IMR-90 (cell line): ENCODE measurements around the gene ACOT2.
"Not testable (repeated sequence)": the region's sequence is repeated elsewhere in the genome, so short reads cannot be mapped to it uniquely, and the experiment has no call there.

Experiments
- BHLHE40 ChIP-seq: fragments of 150-350 bp; IDR thresholded peaks from 2 replicates; pipeline ENCODE4 v1.6.1; 2016; ENCODE audit warnings: mild to moderate bottlenecking, low read depth, low read length
- CEBPB ChIP-seq: IDR thresholded peaks from 2 replicates; pipeline ENCODE4 v1.6.1; 2012; ENCODE audit warnings: low read depth, low read length, improper control_type of control experiment
- MAFK ChIP-seq: IDR thresholded peaks from 2 replicates; pipeline ENCODE4 v1.6.1; 2012; ENCODE audit warnings: low read depth, low read length, improper control_type of control experiment
- MAZ ChIP-seq: IDR thresholded peaks from 2 replicates; pipeline ENCODE4 v1.6.1; 2012; ENCODE audit warnings: low read depth, mild to moderate bottlenecking, low read length, improper control_type of control experiment, moderate library complexity, borderline replicate concordance
- MXI1 ChIP-seq: IDR thresholded peaks from 2 replicates; pipeline ENCODE4 v1.6.1; 2012; ENCODE audit warnings: low read depth, mild to moderate bottlenecking, low read length, moderate library complexity, borderline replicate concordance
- POLR2A ChIP-seq: IDR thresholded peaks from 2 replicates; pipeline ENCODE4 v1.6.1; 2012; ENCODE audit warnings: mild to moderate bottlenecking, low read depth, low read length
- RAD21 ChIP-seq: IDR thresholded peaks from 2 replicates; pipeline ENCODE4 v1.6.1; 2012; ENCODE audit warnings: low read length, improper control_type of control experiment
- RCOR1 ChIP-seq: IDR thresholded peaks from 2 replicates; pipeline ENCODE4 v1.6.1; 2012; ENCODE audit warnings: mild to moderate bottlenecking, low read length, improper control_type of control experiment; ENCODE audit not compliant: insufficient replicate concordance
- USF2 ChIP-seq: fragments of 150-350 bp; IDR thresholded peaks from 2 replicates; pipeline ENCODE4 v1.6.1; 2017; ENCODE audit warnings: mild to moderate bottlenecking, antibody characterized with exemption, low read length, low read depth
- TF ChIP-seq, protein P1 (sequence below): conservative IDR thresholded peaks from 2 replicates; pipeline ENCODE4 v1.5.1; 2012; ENCODE audit warnings: mild to moderate bottlenecking, low read depth, low read length, improper control_type of control experiment
- TF ChIP-seq, protein P2 (sequence below): fragments of 150-350 bp; IDR thresholded peaks from 2 replicates; pipeline ENCODE4 v1.6.1; 2016; ENCODE audit warnings: low read depth, mild to moderate bottlenecking, low read length, moderate library complexity, borderline replicate concordance

GRCh38 chr14:73566935-73567334 is 2.1 kb upstream of the ACOT2 start:
- TF ChIP-seq, protein P1, sequence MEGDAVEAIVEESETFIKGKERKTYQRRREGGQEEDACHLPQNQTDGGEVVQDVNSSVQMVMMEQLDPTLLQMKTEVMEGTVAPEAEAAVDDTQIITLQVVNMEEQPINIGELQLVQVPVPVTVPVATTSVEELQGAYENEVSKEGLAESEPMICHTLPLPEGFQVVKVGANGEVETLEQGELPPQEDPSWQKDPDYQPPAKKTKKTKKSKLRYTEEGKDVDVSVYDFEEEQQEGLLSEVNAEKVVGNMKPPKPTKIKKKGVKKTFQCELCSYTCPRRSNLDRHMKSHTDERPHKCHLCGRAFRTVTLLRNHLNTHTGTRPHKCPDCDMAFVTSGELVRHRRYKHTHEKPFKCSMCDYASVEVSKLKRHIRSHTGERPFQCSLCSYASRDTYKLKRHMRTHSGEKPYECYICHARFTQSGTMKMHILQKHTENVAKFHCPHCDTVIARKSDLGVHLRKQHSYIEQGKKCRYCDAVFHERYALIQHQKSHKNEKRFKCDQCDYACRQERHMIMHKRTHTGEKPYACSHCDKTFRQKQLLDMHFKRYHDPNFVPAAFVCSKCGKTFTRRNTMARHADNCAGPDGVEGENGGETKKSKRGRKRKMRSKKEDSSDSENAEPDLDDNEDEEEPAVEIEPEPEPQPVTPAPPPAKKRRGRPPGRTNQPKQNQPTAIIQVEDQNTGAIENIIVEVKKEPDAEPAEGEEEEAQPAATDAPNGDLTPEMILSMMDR, result not testable (repeated sequence)
- TF ChIP-seq POLR2A, RAD21, USF2, RCOR1, MXI1, MAFK, CEBPB, BHLHE40, MAZ: not testable (repeated sequence)
- TF ChIP-seq, protein P2, sequence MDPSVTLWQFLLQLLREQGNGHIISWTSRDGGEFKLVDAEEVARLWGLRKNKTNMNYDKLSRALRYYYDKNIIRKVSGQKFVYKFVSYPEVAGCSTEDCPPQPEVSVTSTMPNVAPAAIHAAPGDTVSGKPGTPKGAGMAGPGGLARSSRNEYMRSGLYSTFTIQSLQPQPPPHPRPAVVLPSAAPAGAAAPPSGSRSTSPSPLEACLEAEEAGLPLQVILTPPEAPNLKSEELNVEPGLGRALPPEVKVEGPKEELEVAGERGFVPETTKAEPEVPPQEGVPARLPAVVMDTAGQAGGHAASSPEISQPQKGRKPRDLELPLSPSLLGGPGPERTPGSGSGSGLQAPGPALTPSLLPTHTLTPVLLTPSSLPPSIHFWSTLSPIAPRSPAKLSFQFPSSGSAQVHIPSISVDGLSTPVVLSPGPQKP, result not testable (repeated sequence)
